PC-9 (cell line): ENCODE measurements around the gene PANX2. TPM values are rescaled to one million over a fixed set of nuclear protein-coding genes. Genes with fewer than 3 reads are reported as not detected.

Experiments
- BruUV-seq: library from RNA; stranded (reverse); fragments of 400-500 nt; replicated peaks from 2 replicates; lab custom pipeline; 2021; lab: Mats Ljungman, UMichigan
- CTCF ChIA-PET: fragments of 300-600 bp; sonication (Branson Sonifier 250); formaldehyde crosslinking; loops from one replicate; lab custom pipeline; 2022; ENCODE audit warnings: antibody characterized with exemption; lab: Charles Lee
- POLR2A ChIA-PET: fragments of 300-600 bp; sonication (Branson Sonifier 250); formaldehyde crosslinking; loops from one replicate; lab custom pipeline; 2022; ENCODE audit warnings: antibody characterized with exemption; ENCODE audit not compliant: unreplicated experiment; lab: Charles Lee
- DNase-seq, 2 experiments: peaks; one replicate each; pipeline versions ENCODE4 v3.0.0 to v3.0.0-alpha.2; 2015 to 2022; ENCODE audit warnings: mixed read lengths in 1 of 2
- H2AFZ ChIP-seq: fragments of 200-600 bp; sonication (generic); 2 replicates; pipeline ENCODE4 v1.8.1; 2017; ENCODE audit warnings: antibody characterized with exemption
- H3F3A ChIP-seq: fragments of 200-600 bp; sonication (generic); 2 replicates; pipeline ENCODE4 v1.8.1; 2017; ENCODE audit warnings: antibody characterized with exemption, mild to moderate bottlenecking, low read depth; ENCODE audit not compliant: insufficient read depth
- H3K27ac ChIP-seq: fragments of 200-600 bp; sonication (generic); 2 replicates; pipeline ENCODE4 v1.6.1; 2016; ENCODE audit warnings: mixed run types
- H3K27me3 ChIP-seq: fragments of 200-600 bp; sonication (generic); 2 replicates; pipeline ENCODE4 v1.6.1; 2016; ENCODE audit warnings: low read depth, mixed run types; ENCODE audit not compliant: insufficient read depth
- H3K36me3 ChIP-seq: fragments of 200-600 bp; sonication (generic); 2 replicates; pipeline ENCODE4 v1.6.1; 2016; ENCODE audit warnings: low read depth, mixed run types
- H3K4me1 ChIP-seq: fragments of 200-600 bp; sonication (generic); replicated peaks from 2 replicates; pipeline ENCODE4 v1.6.1; 2016; ENCODE audit warnings: mixed run types; ENCODE audit not compliant: insufficient read depth
- H3K4me2 ChIP-seq: fragments of 200-600 bp; sonication (generic); 2 replicates; pipeline ENCODE4 v1.6.1; 2017; ENCODE audit warnings: mixed run types
- H3K4me3 ChIP-seq: fragments of 200-600 bp; sonication (generic); 2 replicates; pipeline ENCODE4 v1.6.1; 2016; ENCODE audit warnings: mixed run types
- H3K79me2 ChIP-seq: fragments of 200-600 bp; sonication (generic); 2 replicates; pipeline ENCODE4 v1.6.1; 2017; ENCODE audit warnings: low read depth, mixed run types
- H3K9me2 ChIP-seq: fragments of 200-600 bp; sonication (generic); 2 replicates; pipeline ENCODE4 v1.8.1; 2017; ENCODE audit warnings: mild to moderate bottlenecking; ENCODE audit not compliant: insufficient read depth
- H3K9me3 ChIP-seq: fragments of 200-600 bp; sonication (generic); 2 replicates; pipeline ENCODE4 v1.8.1; 2016; ENCODE audit warnings: low read depth; ENCODE audit not compliant: insufficient read depth
- H4K20me1 ChIP-seq: fragments of 200-600 bp; sonication (generic); 2 replicates; pipeline ENCODE4 v1.8.1; 2017; ENCODE audit not compliant: insufficient read depth
- EZH2 ChIP-seq: fragments of 200-600 bp; sonication (generic); IDR thresholded peaks from 2 replicates; pipeline ENCODE4 v1.8.0; 2017; ENCODE audit warnings: antibody characterized with exemption, low read depth
- intact Hi-C: fragments of 100-400 bp; cut with micrococcal nuclease; formaldehyde crosslinking; loops from one replicate; pipeline ENCODE4 v1.10.0; 2022; ENCODE audit not compliant: unreplicated experiment
- total RNA-seq: library from RNA; stranded (reverse); gene quantifications from 2 replicates; pipeline ENCODE4 v1.2.3, GENCODE V29; 2021
- TF ChIP-seq, protein P1 (sequence below): fragments of 200-600 bp; sonication (generic); conservative IDR thresholded peaks from 2 replicates; pipeline ENCODE4 v1.6.1; 2017; ENCODE audit warnings: mixed run types, antibody characterized with exemption, mild to moderate bottlenecking, moderate library complexity

Gene PANX2
- total RNA-seq, 1 experiment from 2014 or later = 51.7 TPM

DNA sequence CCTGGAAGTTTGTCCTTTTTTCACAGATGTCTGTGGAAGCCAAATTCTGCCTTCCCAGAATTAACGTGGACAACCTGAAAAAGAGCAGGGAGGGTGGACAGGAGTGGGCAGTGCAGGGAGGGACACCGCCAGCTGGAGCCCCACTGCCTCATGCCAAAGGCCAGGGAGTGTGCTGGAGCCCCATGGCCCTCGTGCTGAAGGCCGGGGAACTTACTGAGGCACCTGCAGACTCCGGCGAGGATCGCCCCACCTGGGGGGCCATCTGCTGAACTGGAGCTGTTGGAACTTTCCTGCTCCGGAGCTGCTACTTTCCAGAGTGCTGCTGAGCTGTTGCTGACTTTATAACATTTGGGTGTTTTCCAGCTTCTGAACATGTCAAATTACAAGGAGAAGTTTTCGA is 45.5 kb upstream of the PANX2 start:
- Histone ChIP-seq H3F3A (no peaks in the 10 kb centered on the region), H4K20me1 (no peaks in the 10 kb centered on the region), H3K27ac (no peak overlapping the region), H3K4me2 (no peak overlapping the region), H2AFZ (no peak overlapping the region), H3K79me2 (no peaks in the 10 kb centered on the region), H3K4me1 (no peaks in the 10 kb centered on the region), H3K9me2 (no peaks in the 10 kb centered on the region), H3K4me3 (no peak overlapping the region), H3K36me3 (no peaks in the 10 kb centered on the region), H3K9me3 (no peaks in the 10 kb centered on the region; the same call in 1 of the 2 replicates), H3K27me3 (peaks cover 96% of the 10 kb centered on the region)
- TF ChIP-seq EZH2 = no peak
- TF ChIP-seq, protein P1, sequence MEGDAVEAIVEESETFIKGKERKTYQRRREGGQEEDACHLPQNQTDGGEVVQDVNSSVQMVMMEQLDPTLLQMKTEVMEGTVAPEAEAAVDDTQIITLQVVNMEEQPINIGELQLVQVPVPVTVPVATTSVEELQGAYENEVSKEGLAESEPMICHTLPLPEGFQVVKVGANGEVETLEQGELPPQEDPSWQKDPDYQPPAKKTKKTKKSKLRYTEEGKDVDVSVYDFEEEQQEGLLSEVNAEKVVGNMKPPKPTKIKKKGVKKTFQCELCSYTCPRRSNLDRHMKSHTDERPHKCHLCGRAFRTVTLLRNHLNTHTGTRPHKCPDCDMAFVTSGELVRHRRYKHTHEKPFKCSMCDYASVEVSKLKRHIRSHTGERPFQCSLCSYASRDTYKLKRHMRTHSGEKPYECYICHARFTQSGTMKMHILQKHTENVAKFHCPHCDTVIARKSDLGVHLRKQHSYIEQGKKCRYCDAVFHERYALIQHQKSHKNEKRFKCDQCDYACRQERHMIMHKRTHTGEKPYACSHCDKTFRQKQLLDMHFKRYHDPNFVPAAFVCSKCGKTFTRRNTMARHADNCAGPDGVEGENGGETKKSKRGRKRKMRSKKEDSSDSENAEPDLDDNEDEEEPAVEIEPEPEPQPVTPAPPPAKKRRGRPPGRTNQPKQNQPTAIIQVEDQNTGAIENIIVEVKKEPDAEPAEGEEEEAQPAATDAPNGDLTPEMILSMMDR = no peak
- POLR2A ChIA-PET = no interaction called here
- CTCF ChIA-PET = no interaction called here
- no peak for DNase-seq
- intact Hi-C loops = no loop called here
- BruUV-seq = no TSS peak

DNA sequence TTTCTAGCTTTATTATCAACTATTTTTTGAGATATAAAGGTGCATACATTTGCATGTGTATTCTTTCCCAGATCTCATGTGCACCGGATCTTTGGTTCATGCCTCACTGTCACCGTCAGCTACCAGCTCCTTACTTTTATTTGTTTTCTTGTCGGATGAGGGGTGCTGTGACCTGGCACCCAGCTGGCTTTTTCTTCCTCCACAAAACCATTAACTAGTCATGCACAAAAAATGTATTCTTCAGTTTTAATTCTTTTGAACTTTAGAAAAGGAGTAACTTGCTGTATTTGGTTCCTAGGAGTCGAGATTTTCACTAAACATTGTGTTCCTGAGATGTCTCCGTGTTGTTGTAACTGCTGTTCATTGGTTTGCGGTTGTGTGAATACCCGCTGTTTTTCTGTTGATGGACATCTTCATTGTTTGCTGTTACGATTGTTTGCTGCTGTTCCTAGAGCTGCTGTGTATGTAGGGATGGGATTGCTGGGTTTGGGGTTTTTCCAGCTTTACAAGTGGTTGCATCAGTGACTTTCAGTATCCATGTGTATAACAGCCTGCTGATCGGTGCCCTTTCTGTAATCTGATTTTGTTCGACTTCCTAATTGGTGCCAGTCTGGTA is 41.3 kb upstream of the PANX2 start:
- TF ChIP-seq, protein P1 = no peak
- no peak for TF ChIP-seq EZH2
- Histone ChIP-seq H3K9me2 (no peaks in the 10 kb centered on the region), H3K9me3 (0 out of 2 replicates have a peak, but pooled peaks cover 5% of the 10 kb centered on the region), H4K20me1 (no peaks in the 10 kb centered on the region), H3K27ac (no peak overlapping the region), H3K4me3 (no peak overlapping the region), H3F3A (no peaks in the 10 kb centered on the region), H3K79me2 (no peaks in the 10 kb centered on the region), H3K4me2 (no peak overlapping the region), H3K4me1 (no peaks in the 10 kb centered on the region), H3K36me3 (no peaks in the 10 kb centered on the region), H3K27me3 (peaks cover 79% of the 10 kb centered on the region), H2AFZ (no peak overlapping the region)
- intact Hi-C loops = no loop called here
- POLR2A ChIA-PET = no interaction called here
- CTCF ChIA-PET = no interaction called here
- no peak for DNase-seq
- BruUV-seq = no TSS peak

DNA sequence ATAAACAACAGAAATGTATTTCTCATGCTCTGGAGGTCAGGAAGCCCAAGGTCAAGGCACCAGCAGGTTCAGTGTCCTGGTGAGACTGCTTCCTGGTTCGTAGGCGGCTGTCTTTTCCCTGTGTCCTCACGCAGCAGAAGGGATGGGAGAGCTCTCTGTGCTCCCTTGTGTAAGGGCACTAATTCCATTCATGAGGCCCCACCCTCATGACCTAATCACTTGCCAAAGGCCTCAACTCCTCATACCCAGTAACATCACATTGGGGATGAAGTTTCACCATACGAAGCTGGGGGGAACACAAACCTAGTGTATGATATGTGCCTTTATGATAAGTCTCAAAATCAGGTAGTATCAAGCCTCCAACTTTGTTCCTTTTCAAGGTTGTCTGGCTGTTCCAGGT is 38.6 kb upstream of the PANX2 start:
- Histone ChIP-seq H3K27ac (no peak overlapping the region), H3K27me3 (peaks cover 58% of the 10 kb centered on the region), H3K36me3 (no peaks in the 10 kb centered on the region), H3K4me2 (no peak overlapping the region), H3K79me2 (no peaks in the 10 kb centered on the region), H3F3A (no peaks in the 10 kb centered on the region), H3K4me3 (no peak overlapping the region), H4K20me1 (no peaks in the 10 kb centered on the region), H3K9me3 (0 out of 2 replicates have a peak, but pooled peaks cover 5% of the 10 kb centered on the region), H3K9me2 (no peaks in the 10 kb centered on the region), H2AFZ (no peak overlapping the region), H3K4me1 (no peaks in the 10 kb centered on the region)
- ChIA-PET POLR2A (no interaction called here), CTCF (no interaction called here)
- DNase-seq = no peak
- intact Hi-C loops = no loop called here
- TF ChIP-seq, protein P1 = no peak
- TF ChIP-seq EZH2 = no peak
- BruUV-seq = no TSS peak
